ENCODE measurements around the gene CPEB3. TPM values are rescaled to one million over a fixed set of nuclear protein-coding genes. Genes with fewer than 3 reads are reported as not detected.
A peak's percentile ranks its signal among the peaks of the same experiment; 100 is the strongest.

CPEB3 gene
- total RNA-seq, 1 experiment from 2014 or later, result 2.4 TPM

DNA sequence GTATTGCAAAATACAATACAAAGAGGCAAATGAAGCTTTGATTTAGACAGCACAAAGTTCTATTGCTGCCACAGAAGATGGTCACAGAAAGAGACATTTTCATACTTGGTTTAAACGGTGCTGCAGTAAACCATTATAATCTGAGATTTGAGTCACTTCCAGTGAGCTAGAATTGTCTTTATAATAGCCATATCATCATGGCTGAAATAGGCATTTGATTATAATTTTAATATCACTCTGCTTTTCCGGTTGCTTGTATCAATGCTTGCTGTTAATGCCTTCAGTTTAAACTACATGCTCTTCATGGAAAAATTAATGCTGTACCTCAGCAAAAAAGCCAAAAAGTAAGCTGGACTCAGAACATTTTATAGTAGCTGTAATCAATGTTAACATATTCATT lies 48.5 kb downstream of the CPEB3 start:
- POLR2A ChIA-PET, result interaction anchor here (0.6 kb wide), 1 partner anchor 53 kb away, joined by 5 read pairs; no protein-coding TSS in a partner anchor
- Histone ChIP-seq H3K4me1 (ENCODE audit: control insufficient read depth, insufficient read depth, low read length) (peaks cover 17% of the 10 kb centered on the region), H3K9me3 (ENCODE audit: control insufficient read depth, insufficient read depth, low read depth, low read length) (no peaks in the 10 kb centered on the region), H3K36me3 (ENCODE audit: control insufficient read depth, insufficient read depth, low read length) (no peaks in the 10 kb centered on the region), H3K4me3 (ENCODE audit: low read depth in 2 of 2, low read length in 2 of 2) (no peak overlapping the region), H3K27me3 (ENCODE audit: control insufficient read depth, insufficient read depth, low read length) (no peaks in the 10 kb centered on the region), H3K27ac (ENCODE audit: low read length) (no peak overlapping the region)
- no TSS peak for BruUV-seq (replicated peaks)
- CTCF ChIA-PET, result interaction anchor here (0.6 kb wide), 3 partner anchors 23 to 155 kb away, joined by 3 to 4 read pairs (median 4); partner anchors contain the start of gene MARCHF5
- in situ Hi-C loops (cut with HindIII; ENCODE audit: low pct_unique_long_range_greater_than_20kb, low sequenced_read_pairs), result no loop called here
- no peak for ATAC-seq
- TF ChIP-seq SIN3A (IDR thresholded peaks at IDR 0.05; ENCODE audit: borderline replicate concordance, insufficient read depth, low read depth, low read length) (no peak), CTCF (IDR thresholded peaks at IDR 0.05) (no peak), TCF7L2 (IDR thresholded peaks at IDR 0.05; ENCODE audit: low read depth, low read length) (no peak), POLR2AphosphoS5 (IDR thresholded peaks at IDR 0.05; ENCODE audit: low read depth, low read length) (no peak)
- TF ChIP-seq, protein P1, sequence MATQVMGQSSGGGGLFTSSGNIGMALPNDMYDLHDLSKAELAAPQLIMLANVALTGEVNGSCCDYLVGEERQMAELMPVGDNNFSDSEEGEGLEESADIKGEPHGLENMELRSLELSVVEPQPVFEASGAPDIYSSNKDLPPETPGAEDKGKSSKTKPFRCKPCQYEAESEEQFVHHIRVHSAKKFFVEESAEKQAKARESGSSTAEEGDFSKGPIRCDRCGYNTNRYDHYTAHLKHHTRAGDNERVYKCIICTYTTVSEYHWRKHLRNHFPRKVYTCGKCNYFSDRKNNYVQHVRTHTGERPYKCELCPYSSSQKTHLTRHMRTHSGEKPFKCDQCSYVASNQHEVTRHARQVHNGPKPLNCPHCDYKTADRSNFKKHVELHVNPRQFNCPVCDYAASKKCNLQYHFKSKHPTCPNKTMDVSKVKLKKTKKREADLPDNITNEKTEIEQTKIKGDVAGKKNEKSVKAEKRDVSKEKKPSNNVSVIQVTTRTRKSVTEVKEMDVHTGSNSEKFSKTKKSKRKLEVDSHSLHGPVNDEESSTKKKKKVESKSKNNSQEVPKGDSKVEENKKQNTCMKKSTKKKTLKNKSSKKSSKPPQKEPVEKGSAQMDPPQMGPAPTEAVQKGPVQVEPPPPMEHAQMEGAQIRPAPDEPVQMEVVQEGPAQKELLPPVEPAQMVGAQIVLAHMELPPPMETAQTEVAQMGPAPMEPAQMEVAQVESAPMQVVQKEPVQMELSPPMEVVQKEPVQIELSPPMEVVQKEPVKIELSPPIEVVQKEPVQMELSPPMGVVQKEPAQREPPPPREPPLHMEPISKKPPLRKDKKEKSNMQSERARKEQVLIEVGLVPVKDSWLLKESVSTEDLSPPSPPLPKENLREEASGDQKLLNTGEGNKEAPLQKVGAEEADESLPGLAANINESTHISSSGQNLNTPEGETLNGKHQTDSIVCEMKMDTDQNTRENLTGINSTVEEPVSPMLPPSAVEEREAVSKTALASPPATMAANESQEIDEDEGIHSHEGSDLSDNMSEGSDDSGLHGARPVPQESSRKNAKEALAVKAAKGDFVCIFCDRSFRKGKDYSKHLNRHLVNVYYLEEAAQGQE (IDR thresholded peaks at IDR 0.05; ENCODE audit: insufficient read depth in 1 of 2, low read depth in 2 of 2, low read length in 1 of 2), result no peak
- intact Hi-C loops (cut with micrococcal nuclease; ENCODE audit: unreplicated experiment), result loop anchor here (5.0 kb wide), 1 partner anchor 50 kb away; the partner anchor contains the start of genes CPEB3 and MARCHF5
- no peak for DNase-seq (ENCODE audit: low read depth, low spot score)

DNA sequence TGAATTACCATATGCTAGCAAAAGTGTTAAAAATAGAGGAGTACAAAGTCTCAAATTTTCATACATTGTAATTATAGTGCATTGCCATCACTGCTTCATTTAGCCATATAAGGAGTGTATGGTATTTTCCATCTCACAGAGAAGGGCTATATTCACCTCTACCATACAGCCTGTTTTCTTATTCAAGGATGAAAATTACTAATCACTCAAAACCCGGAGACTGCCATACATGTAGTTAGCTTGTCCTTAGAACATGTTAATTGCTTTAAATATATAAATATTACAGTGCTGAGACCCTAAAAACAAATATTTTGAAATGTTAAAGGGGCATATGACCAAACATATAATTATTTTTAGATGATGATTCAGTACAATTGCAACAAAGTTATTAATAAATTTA lies 49.4 kb downstream of the CPEB3 start:
- TF ChIP-seq TCF7L2 (IDR thresholded peaks at IDR 0.05; ENCODE audit: low read depth, low read length), result no peak
- TF ChIP-seq, protein P1 (IDR thresholded peaks at IDR 0.05; ENCODE audit: insufficient read depth in 1 of 2, low read depth in 2 of 2, low read length in 1 of 2), result no peak
- no peak for TF ChIP-seq SIN3A (IDR thresholded peaks at IDR 0.05; ENCODE audit: borderline replicate concordance, insufficient read depth, low read depth, low read length)
- no peak for TF ChIP-seq POLR2AphosphoS5 (IDR thresholded peaks at IDR 0.05; ENCODE audit: low read depth, low read length)
- no peak for TF ChIP-seq CTCF (IDR thresholded peaks at IDR 0.05)
- no peaks in the 10 kb centered on the region for H3K36me3 ChIP-seq (ENCODE audit: control insufficient read depth, insufficient read depth, low read length)
- no peaks in the 10 kb centered on the region for H3K9me3 ChIP-seq (ENCODE audit: control insufficient read depth, insufficient read depth, low read depth, low read length)
- H3K4me1 ChIP-seq (ENCODE audit: control insufficient read depth, insufficient read depth, low read length), result peaks cover 17% of the 10 kb centered on the region
- ChIA-PET POLR2A (no interaction called here), CTCF (interaction anchor here (0.7 kb wide), 1 partner anchor 194 kb away, joined by 3 read pairs; no protein-coding TSS in a partner anchor)
- in situ Hi-C loops (cut with HindIII; ENCODE audit: low pct_unique_long_range_greater_than_20kb, low sequenced_read_pairs), result no loop called here
- H3K27ac ChIP-seq (ENCODE audit: low read length), result no peak overlapping the region; the same call in 1 of the 2 replicates
- no TSS peak for BruUV-seq (replicated peaks)
- ATAC-seq (no peak), DNase-seq (ENCODE audit: low read depth, low spot score) (no peak)
- peak overlapping the region; percentile 70 to 75 for H3K4me3 ChIP-seq (ENCODE audit: low read depth in 2 of 2, low read length in 2 of 2)
- intact Hi-C loops (cut with micrococcal nuclease; ENCODE audit: unreplicated experiment), result loop anchor here (5.0 kb wide), 1 partner anchor 51 kb away; the partner anchor contains the start of genes CPEB3 and MARCHF5
- H3K27me3 ChIP-seq (ENCODE audit: control insufficient read depth, insufficient read depth, low read length), result no peaks in the 10 kb centered on the region
